B cell (primary cell): ENCODE results near the gene APP. TPM values are rescaled to one million over a fixed set of nuclear protein-coding genes. Genes with fewer than 3 reads are reported as not detected.

Source experiments
- ATAC-seq: fragments of 200-7000 bp; cut with Tn5 transposase; one replicate; pipeline ENCODE4 v1.10.0; 2021; ENCODE audit warnings: low read depth, mild to moderate bottlenecking, moderate number of reproducible peaks, moderate library complexity
- CTCF ChIA-PET: fragments of 350-600 bp; sonication (Branson Sonifier 250); formaldehyde crosslinking; loops from one replicate; lab custom pipeline; 2021; ENCODE audit warnings: antibody characterized with exemption, inconsistent platforms; lab: Charles Lee
- POLR2A ChIA-PET: fragments of 350-600 bp; sonication (Branson Sonifier 250); formaldehyde crosslinking; loops from one replicate; lab custom pipeline; 2021; ENCODE audit warnings: antibody characterized with exemption; lab: Charles Lee
- DNase-seq: peaks from one replicate; pipeline ENCODE4 v3.0.0; 2013
- H2AFZ ChIP-seq: 2 replicates; pipeline ENCODE4 v1.6.1; 2012; ENCODE audit warnings: mild to moderate bottlenecking, low read depth, low read length; ENCODE audit not compliant: insufficient read depth, poor library complexity, severe bottlenecking
- H3K27ac ChIP-seq, 2 donors: 1 replicate in 1 of 2; 2 replicates in 1 of 2; pipeline ENCODE4 v1.5.1; 2012 to 2013; ENCODE audit warnings: low read length in 2 of 2, mild to moderate bottlenecking in 2 of 2, moderate library complexity in 1 of 2
- H3K27me3 ChIP-seq, 4 experiments: fragments of 200-600 bp in 1 of 4; sonication (generic) in 1 of 4; replicated peaks in 1 of 4; 1 replicate in 2 of 4; 2 replicates in 2 of 4; pipeline versions ENCODE4 v1.6.1 to v1.7.0; 2013 to 2016; ENCODE audit warnings: low read length in 3 of 4, mild to moderate bottlenecking in 2 of 4, mixed read lengths in 1 of 4, moderate library complexity in 1 of 4; ENCODE audit not compliant: insufficient read depth in 4 of 4, control insufficient read depth in 3 of 4; ENCODE audit errors: control extremely low read depth in 1 of 4
- H3K36me3 ChIP-seq, 2 experiments: replicated peaks in 1 of 2; 1 replicate in 1 of 2; 2 replicates in 1 of 2; pipeline versions ENCODE4 v1.6.1 to v1.7.1; 2013; ENCODE audit warnings: low read length in 1 of 2; ENCODE audit not compliant: insufficient read depth in 2 of 2, control insufficient read depth in 1 of 2; ENCODE audit errors: control extremely low read depth in 1 of 2, extremely low read depth in 1 of 2
- H3K4me1 ChIP-seq, 2 donors: fragments of 200-600 bp in 1 of 2; sonication (generic) in 1 of 2; 1 replicate in 1 of 2; 2 replicates in 1 of 2; pipeline versions ENCODE4 v1.5.1 to v1.6.1; 2013 to 2017; ENCODE audit warnings: low read length in 2 of 2; ENCODE audit not compliant: control insufficient read depth in 2 of 2, insufficient read depth in 2 of 2
- H3K4me2 ChIP-seq: replicated peaks from 2 replicates; pipeline ENCODE3; 2012; ENCODE audit warnings: mild to moderate bottlenecking, low read depth, low read length; ENCODE audit not compliant: poor library complexity, severe bottlenecking
- H3K4me3 ChIP-seq, 5 experiments: fragments of 200-600 bp in 1 of 5; sonication (generic) in 1 of 5; 1 replicate in 3 of 5; 2 replicates in 2 of 5; pipeline versions ENCODE4 v1.5.1 to v1.7.0; 2011 to 2016; ENCODE audit warnings: low read length in 4 of 5, mild to moderate bottlenecking in 4 of 5, low read depth in 2 of 5, control low read depth in 1 of 5, moderate library complexity in 1 of 5; ENCODE audit not compliant: insufficient read depth in 1 of 5; ENCODE audit errors: control extremely low read depth in 1 of 5, extremely low read depth in 1 of 5
- H3K79me2 ChIP-seq: fragments of 200-600 bp; sonication (generic); one replicate; pipeline ENCODE4 v1.6.0; 2016; ENCODE audit warnings: low read length; ENCODE audit not compliant: control insufficient read depth, insufficient read depth
- H3K9ac ChIP-seq: fragments of 200-600 bp; sonication (generic); 2 replicates; pipeline ENCODE4 v1.6.1; 2017; ENCODE audit warnings: mild to moderate bottlenecking, low read length, moderate library complexity
- H3K9me3 ChIP-seq, 3 donors: one replicate each; pipeline versions ENCODE4 v1.6.1 to v1.7.1; 2013; ENCODE audit warnings: low read length in 2 of 3; ENCODE audit not compliant: control insufficient read depth in 2 of 3, insufficient read depth in 1 of 3; ENCODE audit errors: control extremely low read depth in 1 of 3
- H4K20me1 ChIP-seq: 2 replicates; pipeline ENCODE4 v1.6.0; 2012; ENCODE audit warnings: mild to moderate bottlenecking, low read length; ENCODE audit not compliant: insufficient read depth, control insufficient read depth, poor library complexity, severe bottlenecking
- H3K27ac Mint-ChIP-seq: one replicate; pipeline ENCODE4 v1.8.0; 2021; ENCODE audit warnings: mixed read lengths
- H3K27me3 Mint-ChIP-seq: one replicate; pipeline ENCODE4 v1.8.0; 2021; ENCODE audit warnings: mixed read lengths
- H3K4me1 Mint-ChIP-seq: one replicate; pipeline ENCODE4 v1.8.0; 2021; ENCODE audit warnings: mixed read lengths
- H3K4me3 Mint-ChIP-seq: one replicate; pipeline ENCODE4 v1.8.0; 2021; ENCODE audit warnings: mixed read lengths
- H3K9me3 Mint-ChIP-seq: one replicate; pipeline ENCODE4 v1.8.0; 2022; ENCODE audit warnings: mixed read lengths; ENCODE audit not compliant: insufficient read depth
- EZH2 ChIP-seq: IDR thresholded peaks from 2 replicates; pipeline ENCODE4 v1.6.1; 2012; ENCODE audit warnings: borderline replicate concordance, low read depth, mild to moderate bottlenecking, moderate library complexity, low read length; ENCODE audit not compliant: insufficient read depth, poor library complexity, severe bottlenecking
- WGBS: methylation state at CpG from one replicate; pipeline ENCODE4 v1.1.5; 2013; ENCODE audit warnings: missing lambda C conversion rate; ENCODE audit not compliant: insufficient coverage; 5-methylcytosine and 5-hydroxymethylcytosine counted together
- intact Hi-C: fragments of 100-400 bp; cut with micrococcal nuclease; formaldehyde crosslinking; loops from one replicate; pipeline ENCODE4 v1.10.0; 2022
- polyA plus RNA-seq: library from polyadenylated mRNA; depleted of rRNA; stranded (reverse); fragments of >200 nt; gene quantifications from 2 replicates; pipeline ENCODE4 v1.2.3, GENCODE V29; 2012
- total RNA-seq, 2 donors: library from RNA; stranded (reverse); fragments of 120-200 nt in 1 of 2; gene quantifications; 1 replicate in 1 of 2; 2 replicates in 1 of 2; pipeline versions ENCODE4 v1.2.3 to v1.2.4, GENCODE V29; 2013 to 2022
- TF ChIP-seq, protein P1 (sequence below): fragments of 200-600 bp; IDR thresholded peaks from one replicate; pipeline ENCODE4 v1.8.0; 2022; ENCODE audit warnings: antibody characterized with exemption, mild to moderate bottlenecking

APP gene
- total and polyA plus RNA-seq, 2 donors (not counting 1 experiment from before 2014, with no cell fraction given), result 28.3 to 34.7 TPM

DNA sequence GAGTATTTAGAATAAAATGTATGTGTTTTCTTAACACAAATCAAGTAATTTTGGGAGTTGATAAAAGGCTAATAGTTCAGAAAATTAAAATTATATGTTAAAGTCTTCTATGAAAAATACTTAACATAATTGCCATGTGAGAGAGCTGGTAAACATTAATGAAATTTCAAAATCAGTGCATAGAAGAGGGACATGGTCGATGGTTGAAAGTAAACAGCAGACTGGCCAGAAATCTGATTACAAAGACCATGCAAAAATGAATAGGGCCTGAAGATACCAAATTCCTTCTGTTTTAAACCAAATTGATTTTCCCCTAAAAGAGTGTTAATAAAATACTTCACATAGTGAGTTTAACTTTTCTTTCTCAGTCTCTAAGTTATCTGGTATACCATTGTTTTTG, 307.5 kb downstream of the APP start:
- POLR2A ChIA-PET, result no interaction called here
- Histone ChIP-seq H4K20me1 (no peaks in the 10 kb centered on the region), H3K79me2 (no peaks in the 10 kb centered on the region), H3K9ac (no peak overlapping the region), H3K27ac (no peak overlapping the region), H3K4me2 (no peak overlapping the region), H3K4me1 (no peaks in the 10 kb centered on the region), H3K9me3 (no peaks in the 10 kb centered on the region), H3K27me3 (no peaks in the 10 kb centered on the region), H3K36me3 (no peaks in the 10 kb centered on the region), H3K4me3 (no peak overlapping the region), H2AFZ (no peak overlapping the region)
- intact Hi-C loops, result no loop called here
- Mint-ChIP-seq H3K4me1 (no peaks in the 10 kb centered on the region), H3K27me3 (no peaks in the 10 kb centered on the region), H3K4me3 (no peak overlapping the region), H3K9me3 (no peaks in the 10 kb centered on the region), H3K27ac (no peak overlapping the region)
- TF ChIP-seq, protein P1, sequence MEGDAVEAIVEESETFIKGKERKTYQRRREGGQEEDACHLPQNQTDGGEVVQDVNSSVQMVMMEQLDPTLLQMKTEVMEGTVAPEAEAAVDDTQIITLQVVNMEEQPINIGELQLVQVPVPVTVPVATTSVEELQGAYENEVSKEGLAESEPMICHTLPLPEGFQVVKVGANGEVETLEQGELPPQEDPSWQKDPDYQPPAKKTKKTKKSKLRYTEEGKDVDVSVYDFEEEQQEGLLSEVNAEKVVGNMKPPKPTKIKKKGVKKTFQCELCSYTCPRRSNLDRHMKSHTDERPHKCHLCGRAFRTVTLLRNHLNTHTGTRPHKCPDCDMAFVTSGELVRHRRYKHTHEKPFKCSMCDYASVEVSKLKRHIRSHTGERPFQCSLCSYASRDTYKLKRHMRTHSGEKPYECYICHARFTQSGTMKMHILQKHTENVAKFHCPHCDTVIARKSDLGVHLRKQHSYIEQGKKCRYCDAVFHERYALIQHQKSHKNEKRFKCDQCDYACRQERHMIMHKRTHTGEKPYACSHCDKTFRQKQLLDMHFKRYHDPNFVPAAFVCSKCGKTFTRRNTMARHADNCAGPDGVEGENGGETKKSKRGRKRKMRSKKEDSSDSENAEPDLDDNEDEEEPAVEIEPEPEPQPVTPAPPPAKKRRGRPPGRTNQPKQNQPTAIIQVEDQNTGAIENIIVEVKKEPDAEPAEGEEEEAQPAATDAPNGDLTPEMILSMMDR, result no peak
- TF ChIP-seq EZH2, result no peak
- CTCF ChIA-PET, result interaction anchor here (1.6 kb wide), 1 partner anchor 255 kb away, joined by 6 read pairs; no protein-coding TSS in a partner anchor
- DNase-seq (no peak), ATAC-seq (no peak)
- no CpG with 5 or more reads among the region's 1 CpG for WGBS

DNA sequence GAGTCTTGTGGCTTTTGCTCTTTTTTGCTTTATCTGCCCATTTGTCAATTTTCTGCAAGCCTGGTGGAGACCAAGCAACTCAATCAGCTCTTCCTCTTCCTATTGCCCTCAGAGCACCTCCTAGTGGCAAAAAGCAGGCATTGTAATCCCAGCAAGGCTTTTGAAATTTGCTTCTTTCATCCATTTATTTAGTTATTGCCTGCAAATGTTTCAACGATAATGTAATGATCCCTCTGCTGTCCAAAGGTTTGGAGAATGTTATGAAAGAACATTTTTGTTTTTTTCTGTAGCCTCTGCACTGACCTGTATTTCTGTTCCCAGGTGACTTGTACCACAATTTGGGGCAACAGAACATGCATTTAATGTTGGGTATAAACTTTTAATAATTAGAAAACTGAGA, 308.0 kb downstream of the APP start:
- Histone ChIP-seq H3K9ac (no peak overlapping the region), H3K4me2 (no peak overlapping the region), H4K20me1 (no peaks in the 10 kb centered on the region), H3K4me1 (no peaks in the 10 kb centered on the region), H3K79me2 (no peaks in the 10 kb centered on the region), H3K36me3 (no peaks in the 10 kb centered on the region), H3K4me3 (no peak overlapping the region), H2AFZ (no peak overlapping the region), H3K27ac (no peak overlapping the region), H3K27me3 (no peaks in the 10 kb centered on the region), H3K9me3 (no peaks in the 10 kb centered on the region)
- no peaks in the 10 kb centered on the region for H3K27me3 Mint-ChIP-seq
- no CpG with 5 or more reads among the region's 1 CpG for WGBS
- no peaks in the 10 kb centered on the region for H3K4me1 Mint-ChIP-seq
- no peak overlapping the region for H3K27ac Mint-ChIP-seq
- ATAC-seq (no peak), DNase-seq (peak; percentile 44)
- no peak overlapping the region for H3K4me3 Mint-ChIP-seq
- POLR2A ChIA-PET, result no interaction called here
- intact Hi-C loops, result loop anchor here (1.0 kb wide), 1 partner anchor 254 kb away; no protein-coding TSS in a partner anchor
- TF ChIP-seq, protein P1, result peak; percentile 77
- no peak for TF ChIP-seq EZH2
- H3K9me3 Mint-ChIP-seq, result no peaks in the 10 kb centered on the region
- CTCF ChIA-PET, result interaction anchor here (1.6 kb wide), 1 partner anchor 254 kb away, joined by 6 read pairs; no protein-coding TSS in a partner anchor
